SK-MEL-5 (cell line): ENCODE measurements around the gene GPX2. TPM values are rescaled to one million over a fixed set of nuclear protein-coding genes. Genes with fewer than 3 reads are reported as not detected.

ENCODE experiments used
- DNase-seq: peaks from one replicate; pipeline ENCODE4 v3.0.0-alpha.2; 2016; ENCODE audit warnings: low read depth, low spot score
- in situ Hi-C: cut with HindIII; loops from 2 replicates; pipeline ENCODE4 v1.10.0; 2016; ENCODE audit warnings: low sequenced_read_pairs, high pct_unique_total_duplicates, low pct_unique_long_range_greater_than_20kb
- polyA plus RNA-seq, 2 experiments: library from polyadenylated mRNA; depleted of rRNA; stranded (reverse); fragments of >200 nt; gene quantifications; 2 replicates each; pipeline ENCODE4 v1.2.3, GENCODE V29; 2015
- total RNA-seq: library from RNA; depleted of rRNA; stranded (reverse); fragments of >200 nt; shearing (Covaris generic); gene quantifications from 2 replicates; pipeline ENCODE4 v1.2.3, GENCODE V29; 2014; rRNA removed

Gene GPX2
- total RNA-seq: not detected in 2 replicates
- not detected in 2 replicates for polyA plus RNA-seq (2015; cell fraction: cytosol; rRNA removed)
- polyA plus RNA-seq (2015; cell fraction: nucleus; rRNA removed): not detected in 2 replicates

DNA sequence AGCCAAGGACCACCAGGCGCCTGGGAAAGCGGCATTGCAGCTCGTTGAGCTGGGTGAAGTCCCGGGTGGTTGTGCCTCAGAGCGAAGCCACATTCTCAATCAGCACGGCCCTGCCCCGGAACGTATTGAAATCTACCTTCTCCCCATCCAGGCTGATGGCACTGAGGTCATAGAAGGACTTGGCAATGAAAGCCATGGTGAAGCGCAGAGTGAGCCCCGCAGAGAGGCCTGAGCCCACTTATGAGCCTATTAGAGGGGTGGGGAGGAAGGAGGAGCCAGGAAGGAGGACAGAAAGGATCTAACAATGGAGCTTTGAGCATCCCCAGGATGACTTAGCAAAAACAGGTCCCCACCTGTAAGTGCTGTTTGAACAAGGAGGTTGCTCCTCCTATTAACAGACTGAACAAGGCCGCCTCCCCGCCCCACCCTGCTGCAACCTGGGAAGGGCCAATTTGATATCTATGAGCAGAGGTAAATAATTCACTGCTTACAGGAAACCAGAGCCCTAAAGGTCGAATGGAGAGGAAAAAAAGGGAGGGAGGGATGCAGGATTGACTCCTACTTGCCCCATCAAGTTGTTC, at the start of gene GPX2:
GPX2 (minus strand) TSS at position 215 of the 581 bp plus-strand sequence; CDS start at position 196, 19 bp downstream.
- in situ Hi-C loops: no loop called here

DNA sequence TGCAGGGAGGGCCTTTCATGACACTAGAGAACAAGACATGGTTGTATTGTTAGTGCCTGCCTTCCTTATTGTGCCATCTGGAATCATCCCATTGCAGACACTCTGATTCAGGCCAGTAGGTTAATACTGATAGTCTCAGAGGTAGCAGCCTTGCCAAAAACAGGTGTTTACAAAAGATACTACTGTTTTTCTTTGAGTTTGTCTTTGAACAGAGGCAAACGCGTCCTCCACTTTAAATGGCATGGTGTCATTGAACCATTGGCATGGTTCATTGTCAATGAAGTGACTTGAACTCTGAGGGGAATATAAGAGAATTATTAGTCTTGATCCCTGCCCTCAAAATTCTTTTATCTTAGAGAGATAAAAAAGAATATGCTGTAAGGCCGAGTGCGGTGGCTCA, 48.4 kb upstream of the GPX2 start:
- in situ Hi-C loops: no loop called here
- DNase-seq: no peak

More for the DNA sequence above, at the start of gene GPX2:
- DNase-seq: no peak

DNA sequence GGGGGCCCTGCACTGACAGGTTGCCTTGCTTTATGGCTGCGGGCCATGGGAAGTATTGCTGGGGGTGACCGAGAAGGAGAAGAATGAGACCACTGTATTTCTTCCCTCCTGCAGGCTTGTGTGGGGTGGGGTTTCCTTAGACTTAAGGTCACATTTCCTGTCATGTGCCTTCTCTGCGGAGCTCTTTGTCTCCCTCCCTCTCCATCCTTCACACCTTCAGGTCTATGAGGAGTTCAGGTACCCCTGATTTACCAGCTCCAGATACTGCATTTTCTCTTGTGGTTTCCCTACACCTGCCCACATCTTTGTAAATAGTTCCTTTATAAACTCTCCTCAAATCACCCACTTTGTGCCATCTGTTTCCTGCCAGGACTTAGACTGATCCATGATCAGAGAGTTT, 47.8 kb upstream of the GPX2 start:
- DNase-seq: peak; percentile 93

DNA sequence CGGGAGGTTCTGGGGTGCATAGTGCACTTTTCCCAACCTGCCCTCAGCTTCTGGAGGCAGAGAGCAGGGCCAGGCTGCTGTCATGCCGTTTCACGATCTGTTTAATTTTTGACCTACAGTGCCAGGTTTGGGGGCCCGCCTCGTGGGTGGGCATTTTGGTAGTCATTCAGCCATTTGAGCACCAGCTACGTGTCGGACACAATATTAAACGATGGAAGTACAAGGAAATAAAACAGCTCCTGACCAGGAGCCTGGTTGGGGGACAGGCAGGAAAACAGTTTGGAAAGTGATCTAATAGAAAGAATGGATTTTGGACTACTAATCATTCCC, 44.9 kb upstream of the GPX2 start:
- DNase-seq: no peak
- in situ Hi-C loops: no loop called here

More for the DNA sequence above, 47.8 kb upstream of the GPX2 start:
- in situ Hi-C loops: no loop called here

DNA sequence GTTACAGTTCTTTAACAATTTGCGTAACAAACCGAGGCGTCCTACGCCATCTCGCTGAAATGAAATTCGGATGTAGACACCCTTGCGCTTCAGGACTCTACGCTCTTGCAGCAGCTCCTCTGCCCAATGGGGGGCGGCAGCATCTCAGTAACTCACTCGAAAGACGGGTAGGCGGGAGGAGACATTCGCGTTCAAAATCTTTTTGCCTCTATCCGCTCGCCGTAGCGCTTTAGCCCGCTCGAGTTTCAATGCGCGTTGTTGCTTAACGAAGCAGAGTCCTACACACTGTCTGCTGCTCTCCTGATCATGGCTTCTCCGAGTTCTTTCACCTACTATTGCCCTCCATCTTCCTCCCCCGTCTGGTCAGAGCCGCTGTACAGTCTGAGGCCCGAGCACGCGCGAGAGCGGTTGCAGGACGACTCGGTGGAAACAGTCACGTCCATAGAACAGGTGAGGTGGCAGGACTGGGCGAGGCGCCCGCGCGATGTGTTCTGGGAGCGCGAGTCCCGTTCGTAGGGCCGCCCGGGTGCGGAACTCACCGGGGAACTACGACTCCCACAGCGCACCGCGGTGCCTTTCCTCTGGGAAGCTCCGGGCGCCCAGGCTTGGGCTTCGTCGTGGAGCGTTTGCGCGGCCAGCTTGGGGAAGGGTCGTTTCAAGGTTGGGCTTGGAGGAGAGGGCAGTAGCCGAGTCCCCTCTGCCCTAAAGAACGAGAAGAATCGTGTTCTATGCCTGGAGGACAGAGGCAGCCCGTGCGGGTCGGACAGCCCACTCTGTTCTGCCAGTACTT, 44.3 kb upstream of the GPX2 start, which contains the start of gene FNTB:
FNTB (plus strand) TSS at position 248 of the 790 bp plus-strand sequence; CDS start at position 307, 59 bp downstream.
- in situ Hi-C loops: no loop called here
- peak; percentile 97 for DNase-seq

DNA sequence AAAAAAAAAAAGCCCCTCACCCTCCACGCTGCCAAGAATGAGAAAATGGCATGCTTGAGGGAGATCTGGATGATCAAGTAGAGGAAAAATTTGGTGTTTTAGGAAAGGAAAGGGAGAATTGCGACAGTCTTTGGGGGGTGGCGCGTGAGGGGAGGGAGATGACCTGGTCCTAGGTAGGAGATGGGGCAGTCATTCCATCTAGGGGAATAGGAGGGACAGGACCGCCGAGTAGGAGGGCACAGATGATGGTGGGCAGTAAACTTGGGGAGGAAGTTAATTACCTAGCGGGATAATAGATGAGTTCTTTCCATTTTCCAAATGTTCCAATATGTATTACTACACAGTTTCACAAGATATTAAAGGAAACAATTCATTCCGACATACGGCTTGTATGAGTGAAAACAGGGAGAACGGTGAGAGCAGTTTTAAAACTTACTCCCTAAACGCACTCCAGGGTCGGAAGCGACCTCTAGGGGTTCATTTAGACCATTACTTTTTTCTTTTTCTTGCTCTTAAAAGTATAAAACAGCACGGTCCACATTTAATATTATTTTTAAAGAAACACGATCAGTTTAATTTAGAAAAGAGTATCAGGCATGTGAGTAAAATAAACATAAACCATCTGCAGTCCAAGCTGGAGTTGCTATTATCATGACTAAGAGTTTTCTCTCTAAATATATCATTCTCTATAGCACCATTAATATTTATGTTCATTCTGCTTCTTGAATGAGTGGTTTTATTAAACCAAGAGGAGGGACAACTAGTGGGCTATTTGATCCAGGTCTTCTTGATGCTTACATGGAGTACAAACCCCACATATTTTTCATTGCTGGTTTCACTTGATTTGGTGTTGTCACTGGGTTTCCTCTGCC, 41.1 kb upstream of the GPX2 start:
- in situ Hi-C loops: no loop called here

DNA sequence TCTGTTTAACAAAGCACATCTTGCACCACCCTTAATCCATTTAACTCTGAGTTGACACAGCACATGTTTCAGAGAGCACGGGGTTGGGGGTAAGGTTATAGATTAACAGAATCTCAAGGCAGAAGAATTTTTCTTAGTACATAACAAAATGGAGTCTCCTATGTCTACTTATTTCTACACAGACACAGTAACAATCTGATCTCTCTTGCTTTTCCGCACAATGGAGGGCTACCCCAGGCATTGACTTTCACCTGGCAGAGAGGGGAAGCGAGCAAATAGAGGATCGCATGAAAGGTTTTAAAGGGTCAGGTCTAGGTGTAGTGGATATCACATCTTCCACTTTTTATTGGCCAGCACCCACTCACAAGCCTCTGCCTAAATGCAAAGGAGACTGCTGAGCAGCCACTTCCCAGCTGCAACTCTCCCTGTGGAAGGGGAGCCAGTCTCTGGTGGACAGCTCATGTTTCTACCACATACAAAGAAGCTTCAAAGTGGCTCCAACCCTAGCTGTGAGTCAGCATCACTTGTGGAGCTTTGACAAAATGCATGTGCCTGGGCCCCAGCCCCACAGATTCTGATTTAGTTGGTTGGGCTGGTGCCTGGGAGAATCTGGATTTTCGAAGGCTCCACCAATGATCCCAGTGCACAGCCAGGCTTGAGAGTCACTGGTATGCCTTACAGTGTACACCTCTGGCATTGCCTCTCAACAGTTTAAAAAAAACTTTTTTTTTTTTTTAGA, 37.0 kb upstream of the GPX2 start:
- in situ Hi-C loops: no loop called here
- DNase-seq: no peak

More for the DNA sequence above, 41.1 kb upstream of the GPX2 start:
- DNase-seq: peak; percentile 72

DNA sequence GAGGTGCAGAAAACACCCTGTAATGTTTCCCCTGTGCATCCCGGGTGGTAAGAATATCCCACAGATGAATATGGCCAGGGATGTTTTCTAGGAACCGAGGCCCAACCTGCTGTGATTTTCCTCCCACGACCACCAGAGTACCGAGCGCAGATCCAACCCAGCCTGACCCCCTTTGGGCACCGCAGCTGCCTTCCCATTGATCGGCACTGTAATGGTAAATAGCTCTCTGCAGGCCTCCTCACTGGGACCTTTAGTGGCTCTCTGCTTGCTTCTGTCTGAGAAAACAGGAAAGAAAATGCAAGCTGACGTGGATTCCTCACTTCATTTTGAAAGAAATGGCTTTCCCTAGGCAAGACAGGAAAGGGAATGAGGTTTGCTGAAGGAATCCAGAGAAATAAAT, 32.0 kb upstream of the GPX2 start:
- no peak for DNase-seq

DNA sequence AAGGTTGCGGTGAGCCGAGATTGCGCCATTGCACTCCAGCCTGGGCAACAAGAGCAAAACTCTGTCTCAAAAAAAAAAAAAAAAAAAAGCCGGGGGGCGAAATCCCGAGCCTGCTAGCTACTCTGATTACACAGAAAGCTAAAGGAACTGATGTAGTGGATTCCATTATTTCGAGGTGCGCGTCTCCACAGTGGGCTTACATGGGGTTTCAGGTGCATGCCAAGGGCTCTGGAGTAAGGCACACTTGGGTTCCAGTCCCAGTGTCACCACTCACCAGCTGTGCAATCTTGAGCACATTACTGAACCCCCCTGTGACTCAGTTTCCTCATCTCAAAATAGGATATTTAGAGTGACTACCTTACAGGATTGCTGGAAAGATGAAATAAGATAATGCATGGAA, 31.3 kb upstream of the GPX2 start:
- no peak for DNase-seq
- in situ Hi-C loops: no loop called here

More for the DNA sequence above, 32.0 kb upstream of the GPX2 start:
- in situ Hi-C loops: no loop called here

DNA sequence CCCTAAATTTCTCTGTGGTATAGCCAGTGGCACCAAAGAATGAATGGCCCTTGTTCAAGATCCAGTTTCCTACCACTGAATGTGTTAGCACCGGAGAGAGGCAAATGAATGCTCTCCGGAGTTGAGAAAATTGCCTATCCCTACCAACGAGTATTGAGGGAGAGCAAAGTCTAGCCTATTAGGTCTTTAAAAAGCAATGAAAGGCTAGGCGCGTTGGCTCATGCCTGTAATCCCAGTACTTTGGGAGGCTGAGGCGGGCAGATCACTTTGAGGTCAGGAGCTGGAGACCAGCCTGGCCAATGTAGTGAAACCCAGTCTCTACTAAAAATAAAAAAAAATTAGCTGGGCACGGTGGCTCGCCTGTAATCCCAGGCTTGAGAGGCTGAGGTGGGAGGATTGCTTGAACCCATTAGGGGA, 30.5 kb upstream of the GPX2 start:
- in situ Hi-C loops: no loop called here
- DNase-seq: no peak

DNA sequence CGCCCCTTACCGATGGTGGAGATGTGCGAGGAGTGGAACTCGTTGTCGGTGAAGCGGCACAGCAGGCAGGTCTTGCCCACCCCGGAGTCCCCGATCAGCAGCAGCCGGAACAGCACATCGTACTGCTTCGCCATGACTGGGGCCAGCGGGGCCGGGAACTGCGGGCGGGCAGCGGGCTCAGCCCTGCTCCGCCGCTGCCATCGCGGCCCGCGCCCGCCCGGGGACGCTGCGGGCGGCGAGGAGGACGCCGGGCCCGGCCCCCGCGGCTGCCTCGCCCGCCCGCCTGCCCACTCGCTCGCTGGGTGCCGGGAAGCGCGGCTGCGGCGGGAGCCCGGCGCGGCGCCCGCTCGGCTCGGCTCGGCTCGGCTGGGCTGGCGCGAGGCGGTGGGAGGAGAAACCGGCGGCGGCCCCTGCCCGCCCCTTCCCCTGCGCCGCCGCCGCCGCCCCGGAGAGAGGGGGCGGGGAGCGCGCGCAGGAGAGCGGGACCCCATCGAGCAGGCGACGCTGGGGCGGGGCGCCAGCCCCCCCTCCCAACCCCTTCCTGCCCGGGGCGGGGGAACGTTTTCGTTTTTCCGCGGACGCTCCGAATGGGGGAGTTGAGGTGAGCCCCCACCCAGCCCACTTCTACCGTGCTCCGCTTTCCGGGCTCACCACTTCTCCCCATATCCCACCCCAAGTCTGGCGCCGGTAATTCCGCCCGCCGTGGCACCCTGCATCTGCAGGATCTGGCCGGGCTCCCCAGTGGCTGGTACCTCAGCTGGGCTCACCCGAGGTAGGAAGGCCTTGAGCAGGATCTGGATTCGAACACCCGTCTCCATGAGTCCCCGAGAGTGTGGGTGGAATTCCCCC, 29.6 kb upstream of the GPX2 start, which contains the start of gene RAB15:
RAB15 (minus strand) TSS at position 394 of the 849 bp plus-strand sequence; CDS start at position 134, 260 bp downstream.
- DNase-seq: no peak
- in situ Hi-C loops: no loop called here

DNA sequence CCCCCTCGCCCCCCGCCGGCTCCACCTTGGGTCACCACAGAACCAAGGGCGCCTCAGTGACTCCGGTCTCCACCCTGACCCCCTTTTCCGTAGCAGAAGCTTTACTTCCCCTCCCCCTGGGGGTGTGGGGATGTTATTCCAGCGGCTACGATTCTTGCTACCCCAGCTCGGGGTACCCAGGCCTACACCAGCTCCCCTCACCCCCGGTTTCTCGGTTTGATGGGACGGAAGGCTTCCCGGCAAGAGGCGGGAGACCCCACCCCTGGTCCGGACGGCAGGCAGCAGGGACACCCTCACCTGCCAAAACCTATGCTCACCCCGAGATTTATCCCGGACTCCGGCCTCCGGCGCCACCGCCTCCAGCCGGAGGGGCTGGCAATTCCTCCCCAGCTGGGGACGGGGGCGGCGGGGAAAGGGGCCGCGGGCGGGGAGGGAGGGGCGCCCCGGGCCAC, 29.0 kb upstream of the GPX2 start:
- DNase-seq: no peak
- in situ Hi-C loops: no loop called here

DNA sequence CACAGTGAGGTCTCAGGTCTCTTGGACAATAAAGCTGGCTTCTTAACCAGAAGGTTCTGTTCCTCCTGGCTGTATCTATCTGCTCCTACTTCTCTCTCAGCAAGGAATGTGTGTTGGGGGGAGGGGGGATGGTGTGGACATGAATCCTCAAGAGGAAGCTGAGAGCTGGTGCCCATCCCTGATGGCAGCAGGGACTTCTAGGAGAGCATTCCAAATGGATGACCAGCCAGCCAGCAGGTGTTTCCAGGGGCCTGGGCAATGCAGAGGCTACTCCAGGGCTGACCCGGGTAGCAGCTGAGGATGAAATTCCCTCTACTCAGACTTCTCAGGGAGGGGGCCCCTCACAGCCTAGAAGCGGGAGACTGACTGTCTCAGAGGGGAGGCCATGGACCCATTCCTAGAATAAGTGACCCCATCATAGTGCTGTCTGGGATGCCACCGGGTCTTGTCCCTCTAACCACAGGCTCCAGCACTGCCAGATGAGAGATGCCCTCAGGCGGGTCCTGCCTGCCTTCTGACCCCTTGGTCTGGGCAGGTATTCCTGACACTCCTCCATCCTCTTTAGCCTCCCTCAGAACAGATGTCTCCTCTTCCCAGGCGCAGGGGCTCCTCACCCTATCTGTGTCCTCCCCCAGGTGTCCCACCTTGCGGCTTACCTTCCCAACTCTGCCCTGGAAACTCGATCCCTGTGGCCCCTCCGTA, 28.4 kb upstream of the GPX2 start:
- in situ Hi-C loops: no loop called here
- no peak for DNase-seq

DNA sequence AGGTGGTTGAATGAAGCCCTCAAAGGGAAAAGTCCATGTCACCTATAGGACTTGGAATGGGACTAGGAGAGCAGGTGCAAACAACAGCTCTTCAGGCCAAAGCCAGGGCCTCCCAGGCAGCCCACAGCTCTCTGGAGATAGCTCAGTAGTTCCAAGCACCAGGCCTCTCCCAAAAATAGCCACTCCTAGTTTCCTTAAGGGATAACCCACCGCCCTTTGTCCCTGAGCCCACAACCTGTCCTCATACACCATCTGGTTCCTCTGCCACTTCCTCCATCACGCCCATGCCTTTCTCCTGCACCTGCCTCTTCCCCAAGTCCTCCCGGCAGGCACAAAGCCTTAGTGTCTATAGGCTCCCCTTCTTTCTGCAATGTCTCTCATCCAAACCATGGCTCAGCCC, 27.5 kb upstream of the GPX2 start:
- DNase-seq: no peak
- in situ Hi-C loops: no loop called here

DNA sequence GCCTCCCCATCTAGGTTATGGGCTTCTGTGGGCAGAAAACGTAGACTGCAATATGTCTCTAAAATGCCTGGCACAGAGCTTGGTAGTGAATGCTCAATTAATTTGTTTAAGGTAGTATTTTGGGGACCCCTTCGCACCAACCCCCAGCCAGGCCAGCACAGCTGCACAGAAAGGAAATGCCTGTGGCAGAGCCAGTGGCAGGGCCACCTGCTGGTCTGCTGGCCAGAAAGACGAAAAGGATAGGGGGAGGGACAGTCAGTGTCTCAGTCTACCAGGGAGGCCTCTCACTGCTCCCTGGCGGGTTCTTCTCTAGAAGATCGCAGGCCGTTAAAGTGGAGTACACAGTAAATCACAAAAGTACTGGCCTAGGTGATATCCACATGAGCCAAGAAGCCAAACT, 26.1 kb upstream of the GPX2 start:
- DNase-seq: no peak
- in situ Hi-C loops: no loop called here

DNA sequence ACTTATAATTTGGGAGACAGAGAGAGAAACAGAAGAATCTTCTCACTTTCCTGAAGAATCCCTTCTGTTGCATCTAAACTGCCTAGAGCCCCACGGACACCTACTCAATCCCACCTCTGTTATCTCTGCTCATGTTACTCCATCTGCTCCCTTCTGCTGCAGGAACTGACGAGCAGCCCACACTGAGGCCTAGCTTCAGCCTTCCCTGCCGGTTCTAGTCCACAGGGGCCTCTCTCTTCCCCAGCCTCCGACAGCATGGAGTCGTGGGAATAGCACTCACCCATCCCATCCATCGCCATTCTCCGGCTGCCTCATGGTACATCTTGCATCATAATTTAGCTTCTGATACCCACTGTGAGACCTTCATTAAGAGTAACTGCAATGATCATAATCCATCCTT, 25.6 kb upstream of the GPX2 start:
- in situ Hi-C loops: no loop called here
- DNase-seq: no peak
